Mucosa of gallbladder (tissue), 1 donor: Measurements from ENCODE around the gene PDE4B. TPM values are rescaled to one million over a fixed set of nuclear protein-coding genes. Genes with fewer than 3 reads are reported as not detected.

Source experiments
- DNase-seq: peaks from one replicate; pipeline ENCODE4 v3.0.0-alpha.2; 2020; ENCODE audit warnings: low spot score
- total RNA-seq: library from RNA; stranded (reverse); gene quantifications from one replicate; pipeline ENCODE4 v1.2.1, GENCODE V29; 2021
- donor health status: DM: no; HTN: no; CAD: no.

The PDE4B gene
- total RNA-seq, 1 donor from 2014 or later: 5.2 TPM

GRCh38 chr1:66284746-66285145 lies 492.1 kb downstream of the PDE4B start:
- DNase-seq: no peak

- DNase-seq: no peak
Observed at GRCh38 chr1:66285618-66286270, 493.0 kb downstream of the PDE4B start.

- DNase-seq: no peak
Observed at GRCh38 chr1:66286307-66286706, 493.6 kb downstream of the PDE4B start.

GRCh38 chr1:66288048-66288447 lies 495.4 kb downstream of the PDE4B start:
- DNase-seq: no peak

DNA sequence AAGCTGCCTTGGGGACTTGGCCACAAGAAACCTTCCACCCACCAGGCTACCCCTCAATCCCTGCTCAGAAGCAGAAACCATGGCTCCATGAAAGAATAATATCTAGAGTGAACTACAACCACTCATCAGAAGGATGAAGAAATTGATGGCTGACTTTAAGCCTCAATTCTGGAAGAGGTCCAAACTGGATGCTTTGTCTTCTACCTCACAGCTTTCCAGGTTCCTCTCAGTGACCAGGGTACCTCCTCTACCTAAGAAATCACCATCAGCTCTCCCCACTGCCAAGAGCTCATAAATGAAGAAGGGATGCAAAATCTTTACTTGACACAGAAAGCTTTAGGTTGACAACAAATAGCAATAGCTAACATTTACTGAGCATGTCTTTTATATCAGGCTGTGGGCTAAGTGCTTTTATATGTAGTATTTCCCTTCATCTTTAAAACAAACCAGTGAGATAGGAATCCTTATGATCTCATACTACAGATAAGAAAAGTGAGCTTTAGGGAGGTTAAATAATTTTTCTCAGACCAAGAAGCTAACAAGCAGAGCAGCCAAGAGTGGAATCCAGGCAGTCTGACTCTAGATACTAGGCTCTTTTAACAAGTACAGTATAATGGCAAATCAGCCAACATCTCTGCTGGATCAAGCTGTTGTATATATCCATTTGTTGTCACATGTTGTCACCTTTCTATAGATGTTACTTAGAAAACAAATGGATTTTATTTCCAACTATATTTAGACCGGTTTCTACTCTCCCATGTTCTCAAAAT lies 498.3 kb downstream of the PDE4B start:
- no peak for DNase-seq

DNA sequence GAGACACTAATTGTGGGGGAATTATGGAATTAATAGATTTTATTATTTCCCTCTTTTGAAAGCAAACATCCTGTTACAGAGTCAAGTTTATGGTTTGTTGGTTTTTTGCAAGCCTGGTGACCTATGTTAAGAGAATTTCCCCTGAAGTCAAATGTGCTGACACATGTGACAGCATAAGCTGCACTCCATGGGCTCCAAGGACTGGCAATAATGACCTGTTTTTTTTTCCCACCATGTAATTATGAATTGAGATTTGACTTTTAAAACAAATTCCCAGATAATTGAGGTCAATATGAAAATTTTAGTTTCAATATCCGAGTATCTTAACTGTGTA lies 498.8 kb downstream of the PDE4B start:
- no peak for DNase-seq

DNA sequence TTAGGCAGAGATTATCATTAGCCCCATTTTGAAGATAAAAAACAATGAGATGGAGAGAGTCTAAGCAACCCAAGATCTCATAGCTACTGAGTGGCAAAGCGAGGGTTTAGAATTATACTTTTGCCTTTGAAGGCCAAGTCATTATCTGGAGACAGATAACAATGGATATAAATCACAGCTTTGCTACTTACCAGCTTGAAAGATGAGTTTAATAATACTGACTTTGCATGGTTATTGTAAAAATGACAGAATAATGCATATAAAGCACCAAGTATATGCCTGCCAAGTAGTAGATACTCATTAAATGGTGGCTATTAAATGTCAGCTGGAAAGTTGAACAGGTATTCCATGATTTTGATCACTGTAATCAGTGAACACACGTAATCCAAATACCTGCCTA lies 499.6 kb downstream of the PDE4B start:
- DNase-seq: no peak

DNA sequence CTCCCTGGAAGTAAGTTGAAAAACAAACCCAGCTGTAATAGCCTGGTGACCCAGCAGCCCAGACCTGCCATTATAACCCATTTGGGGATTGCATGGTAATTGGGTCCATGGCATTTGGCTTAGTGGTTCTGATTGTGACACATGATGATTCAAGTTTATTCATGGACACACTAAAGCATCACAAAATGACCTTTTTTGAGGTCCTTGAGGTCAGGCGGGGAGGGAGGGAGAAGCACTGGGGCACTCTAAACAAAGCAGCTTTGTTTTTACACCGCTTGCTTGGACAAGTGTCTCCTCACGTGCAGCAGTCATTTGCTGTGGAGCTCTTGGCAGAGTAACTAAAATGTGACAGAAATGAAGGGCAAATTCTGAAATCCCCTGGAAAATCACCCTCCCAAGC lies 500.2 kb downstream of the PDE4B start:
- DNase-seq: no peak

GRCh38 chr1:66294707-66295370 lies 502.1 kb downstream of the PDE4B start:
- DNase-seq: no peak

DNA sequence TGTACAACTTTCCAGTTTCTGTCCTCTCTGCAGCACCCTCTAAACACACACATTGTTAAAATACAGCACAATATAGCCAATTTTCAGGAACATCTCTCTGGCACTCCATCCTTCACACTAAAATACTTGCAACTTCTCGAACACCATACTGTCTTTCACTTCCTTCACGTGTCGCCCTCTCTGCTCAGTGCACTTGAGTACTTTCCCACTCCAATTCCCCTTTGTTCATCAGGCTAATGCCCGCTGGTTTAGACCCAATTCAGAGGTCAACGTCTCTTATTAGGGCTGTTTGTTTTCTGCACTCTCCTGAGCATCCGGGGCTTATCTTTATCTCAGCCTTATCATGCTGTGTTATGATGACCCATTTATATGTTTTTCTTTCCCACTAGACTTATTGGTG lies 503.1 kb downstream of the PDE4B start:
- DNase-seq: no peak

DNA sequence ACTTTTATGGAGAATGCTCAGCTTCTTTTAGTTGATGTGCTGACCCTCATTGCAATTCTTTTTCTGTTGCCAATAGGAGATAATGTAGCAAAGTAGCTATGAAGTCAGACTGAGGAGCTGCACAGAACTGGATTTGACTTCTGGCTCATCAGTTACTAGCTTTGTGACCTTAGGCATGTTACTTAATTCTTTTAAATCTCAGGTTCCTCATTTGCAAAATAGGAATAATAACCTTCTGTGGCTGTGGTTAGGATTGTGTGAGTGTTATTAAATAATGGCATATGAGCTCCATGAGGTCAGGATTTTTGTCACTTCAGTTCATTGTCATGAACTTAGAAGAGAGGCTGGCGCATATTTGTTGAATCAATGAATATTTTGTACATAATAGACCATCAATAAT lies 503.7 kb downstream of the PDE4B start:
- DNase-seq: no peak

GRCh38 chr1:66296951-66297350 lies 504.3 kb downstream of the PDE4B start:
- no peak for DNase-seq

DNA sequence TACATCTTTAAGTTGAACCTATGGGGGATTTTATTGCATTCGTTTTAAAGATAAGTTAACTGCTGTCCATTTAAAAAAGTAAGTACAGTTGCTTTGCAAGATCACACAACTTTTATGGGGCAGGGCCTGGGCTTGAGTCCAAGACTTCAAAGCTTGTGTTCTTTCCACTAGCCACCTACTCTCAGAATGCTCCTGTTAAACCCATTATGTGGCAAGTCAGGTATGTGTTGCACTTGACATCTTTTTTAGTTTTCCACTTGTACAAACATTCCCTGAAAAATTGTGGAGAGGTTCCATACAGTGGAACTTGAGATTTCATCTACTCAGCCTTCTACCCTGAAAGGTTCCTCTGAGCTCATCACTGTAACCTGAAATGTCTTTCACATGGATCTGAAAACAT lies 505.8 kb downstream of the PDE4B start:
- DNase-seq: no peak

DNA sequence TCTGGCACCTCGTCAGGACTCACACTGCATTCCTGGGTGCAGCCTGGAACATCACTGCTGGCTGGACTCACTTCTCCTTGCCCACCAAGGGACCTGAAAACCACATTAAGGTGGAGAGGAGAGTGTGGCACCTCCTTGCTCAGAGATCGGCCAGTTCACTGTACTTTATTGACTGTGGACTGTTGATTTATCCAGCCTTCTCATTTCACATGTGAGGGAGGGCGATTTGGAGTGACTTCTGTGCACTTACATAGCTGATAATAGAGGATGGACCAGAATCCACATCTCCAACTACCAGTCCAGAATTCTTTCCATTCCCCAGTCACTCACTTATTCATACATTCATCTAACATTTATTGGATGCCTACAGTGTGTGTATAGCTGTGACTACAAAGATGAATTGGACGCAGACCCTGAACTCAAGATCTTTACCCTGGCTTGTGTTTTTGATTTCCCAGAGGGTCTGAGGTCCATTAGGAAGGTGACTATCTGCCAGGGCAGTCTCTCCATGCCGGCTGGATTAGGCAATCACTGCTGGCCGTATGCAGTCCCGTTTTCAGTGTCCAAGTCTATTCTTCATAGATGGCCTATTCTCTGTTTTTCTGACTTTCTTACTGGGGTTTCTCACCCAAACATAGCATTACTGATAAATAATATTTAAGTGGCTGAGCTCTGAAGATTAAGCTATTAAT lies 507.7 kb downstream of the PDE4B start:
- DNase-seq: no peak

GRCh38 chr1:66300972-66301451 lies 508.3 kb downstream of the PDE4B start:
- no peak for DNase-seq

DNA sequence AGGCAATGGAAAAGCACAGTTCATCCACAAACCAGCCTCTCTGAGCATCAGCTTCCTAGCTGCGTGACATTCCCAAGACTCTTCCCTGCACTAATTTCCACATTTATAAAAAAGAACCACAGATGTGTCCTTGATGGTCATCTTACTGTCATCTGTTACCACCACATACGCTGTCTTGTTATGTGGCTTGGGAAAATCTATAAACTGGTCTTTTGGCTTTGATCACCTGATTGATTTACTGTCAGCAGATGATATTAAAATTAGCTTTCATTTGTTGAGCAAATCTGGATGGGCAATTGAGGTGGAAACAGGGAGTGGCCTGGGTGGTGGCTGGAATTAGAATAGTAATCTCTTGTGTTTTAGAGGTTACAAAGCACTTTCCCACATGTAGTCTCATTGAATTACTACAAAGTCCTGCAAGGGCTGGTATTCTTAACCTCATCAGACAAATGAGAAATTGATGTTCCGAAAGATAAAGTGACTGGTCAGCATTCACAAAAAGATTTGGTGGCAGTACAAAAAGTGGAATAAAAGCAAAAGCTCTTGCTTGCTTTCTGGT lies 509.6 kb downstream of the PDE4B start:
- DNase-seq: no peak

GRCh38 chr1:66302815-66303214 lies 510.1 kb downstream of the PDE4B start:
- no peak for DNase-seq

- DNase-seq: no peak
Observed at GRCh38 chr1:66303646-66304045, 511.0 kb downstream of the PDE4B start.

DNA sequence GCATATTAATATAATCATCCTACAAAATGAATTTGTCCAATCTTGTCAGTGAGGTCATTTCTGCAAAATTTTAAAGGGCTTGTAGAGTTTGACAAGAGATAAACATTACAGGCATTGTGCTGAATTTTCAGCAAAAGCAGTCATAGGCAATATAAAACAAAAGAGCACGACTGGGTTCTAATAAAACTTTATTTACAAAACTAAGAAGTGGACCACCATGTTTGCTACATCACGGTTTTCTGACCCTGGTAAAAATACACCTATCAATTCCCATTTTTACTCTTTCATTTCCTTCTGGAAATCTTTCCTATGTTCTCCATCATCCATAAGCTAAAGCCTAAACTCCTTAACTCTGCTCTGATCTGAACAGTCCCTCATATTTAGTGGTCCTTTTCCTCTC lies 511.4 kb downstream of the PDE4B start:
- no peak for DNase-seq

DNA sequence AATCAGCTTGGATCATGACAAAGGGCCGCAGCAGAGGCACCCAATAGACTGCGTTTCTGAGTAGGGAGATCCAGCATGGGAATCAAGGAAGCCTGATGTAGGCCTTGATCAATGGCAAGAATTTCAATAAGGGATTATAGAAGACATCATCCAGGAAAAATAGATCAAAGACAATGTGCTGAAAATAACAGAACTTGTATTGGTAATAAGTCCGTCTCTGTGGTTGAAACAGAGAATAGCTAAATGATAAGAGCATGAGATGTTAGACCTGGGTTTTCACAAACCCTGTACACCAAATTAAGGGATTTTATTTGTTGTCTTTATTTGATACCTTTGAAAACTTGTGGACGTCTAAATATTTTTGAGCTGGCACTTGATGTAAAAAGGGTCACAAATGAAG lies 513.2 kb downstream of the PDE4B start:
- DNase-seq: no peak

GRCh38 chr1:66309006-66309741 lies 516.5 kb downstream of the PDE4B start:
- no peak for DNase-seq
